Retinal pigment epithelial cell (primary cell): Measurements from ENCODE around the gene TNS1.

ENCODE experiments used
- DNase-seq: peaks from one replicate; pipeline ENCODE4 v3.0.0-alpha.2; 2010; ENCODE audit warnings: low read depth
- H3K4me3 ChIP-seq: 2 replicates; pipeline ENCODE4 v1.5.1; 2011; ENCODE audit warnings: mild to moderate bottlenecking, low read length, control low read depth, moderate library complexity
- CTCF ChIP-seq: conservative IDR thresholded peaks from 2 replicates; pipeline ENCODE4 v1.5.1; 2011; ENCODE audit warnings: low read depth, low read length, control low read depth, inconsistent platforms

Gene TNS1

GRCh38 chr2:217752714-217753459 is 249.9 kb downstream of the TNS1 start:
- TF ChIP-seq CTCF: no peak
- no peak overlapping the region for H3K4me3 ChIP-seq
- DNase-seq: no peak

GRCh38 chr2:217751952-217752351 is 250.8 kb downstream of the TNS1 start:
- no peak overlapping the region for H3K4me3 ChIP-seq
- no peak for DNase-seq
- TF ChIP-seq CTCF: no peak

GRCh38 chr2:217751192-217751591 is 251.6 kb downstream of the TNS1 start:
- no peak for TF ChIP-seq CTCF
- no peak overlapping the region for H3K4me3 ChIP-seq
- no peak for DNase-seq
